ENCODE measurements around the gene CCNO.

CCNO gene, protein sequence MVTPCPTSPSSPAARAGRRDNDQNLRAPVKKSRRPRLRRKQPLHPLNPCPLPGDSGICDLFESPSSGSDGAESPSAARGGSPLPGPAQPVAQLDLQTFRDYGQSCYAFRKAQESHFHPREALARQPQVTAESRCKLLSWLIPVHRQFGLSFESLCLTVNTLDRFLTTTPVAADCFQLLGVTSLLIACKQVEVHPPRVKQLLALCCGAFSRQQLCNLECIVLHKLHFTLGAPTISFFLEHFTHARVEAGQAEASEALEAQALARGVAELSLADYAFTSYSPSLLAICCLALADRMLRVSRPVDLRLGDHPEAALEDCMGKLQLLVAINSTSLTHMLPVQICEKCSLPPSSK

GRCh38 chr5:55232985-55233928 lies at the start of gene CCNO:
Gene CCNO, minus strand, starts transcription at chr5:55233608. Its CDS starts 85 bp downstream, at chr5:55233523.
- TF ChIP-seq CTCF (conservative IDR thresholded peaks at IDR 0.05; ENCODE audit: low read length): no peak
- peak; percentile 61 for DNase-seq (ENCODE audit: low read depth)
- peak within 1 kb of the TSS; percentile 48 for H3K4me3 ChIP-seq (ENCODE audit: low read length)

GRCh38 chr5:55278778-55279177 lies 45.4 kb upstream of the CCNO start:
- peak; percentile 22 for DNase-seq (ENCODE audit: low read depth)
- no peak for TF ChIP-seq CTCF (conservative IDR thresholded peaks at IDR 0.05; ENCODE audit: low read length)
- no peak overlapping the region for H3K4me3 ChIP-seq (ENCODE audit: low read length)

DNA sequence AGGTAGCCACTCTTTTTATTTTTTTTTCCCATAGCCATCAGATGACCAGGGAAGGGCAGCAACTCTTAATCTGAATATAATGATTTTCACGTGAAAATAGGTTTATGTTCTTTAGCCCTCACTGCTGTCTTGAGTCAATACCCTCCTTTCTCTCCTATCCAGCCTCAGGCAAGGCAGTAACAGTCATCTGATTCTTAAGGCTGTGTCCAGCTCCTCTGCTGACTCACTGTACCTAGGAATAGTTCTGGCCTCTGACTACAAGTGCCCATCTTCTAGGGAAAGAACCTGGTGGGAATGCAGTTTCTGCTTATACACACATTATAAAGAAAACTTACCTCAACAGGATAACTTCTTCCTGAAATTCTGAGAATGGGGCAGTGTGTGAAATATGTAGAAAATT lies 43.4 kb upstream of the CCNO start:
- DNase-seq (ENCODE audit: low read depth): peak; percentile 1
- no peak for TF ChIP-seq CTCF (conservative IDR thresholded peaks at IDR 0.05; ENCODE audit: low read length)
- H3K4me3 ChIP-seq (ENCODE audit: low read length): no peak overlapping the region

DNA sequence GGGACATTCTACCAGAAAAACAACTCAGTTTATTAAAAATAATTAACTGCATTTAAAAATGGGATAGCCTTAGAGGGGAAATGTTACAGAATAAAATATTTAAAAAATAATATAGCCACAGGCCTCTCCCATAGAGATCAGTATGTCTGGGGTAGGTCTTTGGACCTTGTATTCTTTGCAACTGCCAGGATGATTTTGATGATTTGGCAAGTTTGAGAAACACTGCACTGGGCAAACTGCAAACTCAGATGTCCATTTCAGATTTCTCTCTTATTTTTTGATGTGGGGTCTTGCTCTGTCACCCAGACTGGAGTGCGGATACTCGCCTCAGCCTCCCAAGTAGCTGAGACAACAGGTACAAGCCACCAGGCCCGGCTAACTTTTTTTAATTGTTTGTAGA lies 24.9 kb upstream of the CCNO start:
- TF ChIP-seq CTCF (conservative IDR thresholded peaks at IDR 0.05; ENCODE audit: low read length): no peak
- no peak for DNase-seq (ENCODE audit: low read depth)
- H3K4me3 ChIP-seq (ENCODE audit: low read length): no peak overlapping the region

GRCh38 chr5:55254802-55255201 lies 21.4 kb upstream of the CCNO start:
- no peak overlapping the region for H3K4me3 ChIP-seq (ENCODE audit: low read length)
- DNase-seq (ENCODE audit: low read depth): no peak
- TF ChIP-seq CTCF (conservative IDR thresholded peaks at IDR 0.05; ENCODE audit: low read length): no peak

GRCh38 chr5:55250064-55250463 lies 16.7 kb upstream of the CCNO start:
- TF ChIP-seq CTCF (conservative IDR thresholded peaks at IDR 0.05; ENCODE audit: low read length): no peak
- DNase-seq (ENCODE audit: low read depth): no peak
- H3K4me3 ChIP-seq (ENCODE audit: low read length): no peak overlapping the region

Data from AG10803 (cell line).